Smooth muscle cell (in vitro differentiated cells): ENCODE data around the gene CREB3L4. TPM values are rescaled to one million over a fixed set of nuclear protein-coding genes. Genes with fewer than 3 reads are reported as not detected.
A peak's percentile ranks its signal among the peaks of the same experiment; 100 is the strongest.

Experiments used
- DNase-seq: peaks from one replicate; lab custom pipeline; 2025; ENCODE audit not compliant: unreplicated experiment; lab: John Stamatoyannopoulos, UW
- H2AFZ ChIP-seq: fragments of 200-600 bp; sonication (generic); 2 replicates; pipeline ENCODE4 v1.6.0; 2016; ENCODE audit warnings: antibody characterized with exemption, low read depth, mild to moderate bottlenecking
- H3F3A ChIP-seq: fragments of 200-600 bp; sonication (generic); 2 replicates; pipeline ENCODE4 v1.6.0; 2017; ENCODE audit warnings: antibody characterized with exemption, low read depth
- H3K27ac ChIP-seq: fragments of 200-600 bp; sonication (generic); 2 replicates; pipeline ENCODE4 v1.5.1; 2016; ENCODE audit warnings: low read depth, mild to moderate bottlenecking
- H3K27me3 ChIP-seq: fragments of 200-600 bp; sonication (generic); 2 replicates; pipeline ENCODE4 v1.6.1; 2016; ENCODE audit warnings: low read depth, mild to moderate bottlenecking
- H3K36me3 ChIP-seq: fragments of 200-600 bp; sonication (generic); 2 replicates; pipeline ENCODE4 v1.5.1; 2016; ENCODE audit warnings: low read depth
- H3K4me1 ChIP-seq: fragments of 200-600 bp; sonication (generic); 2 replicates; pipeline ENCODE4 v1.5.1; 2016; ENCODE audit warnings: low read depth
- H3K4me2 ChIP-seq: fragments of 200-600 bp; sonication (generic); 2 replicates; pipeline ENCODE4 v1.6.0; 2016; ENCODE audit warnings: mild to moderate bottlenecking
- H3K4me3 ChIP-seq: fragments of 200-600 bp; sonication (generic); 2 replicates; pipeline ENCODE4 v1.5.1; 2016; ENCODE audit warnings: mild to moderate bottlenecking
- H3K79me2 ChIP-seq: fragments of 200-600 bp; sonication (generic); 2 replicates; pipeline ENCODE4 v1.6.0; 2016; ENCODE audit warnings: low read depth, mild to moderate bottlenecking
- H3K9ac ChIP-seq: fragments of 200-600 bp; sonication (generic); 2 replicates; pipeline ENCODE4 v1.6.0; 2016; ENCODE audit warnings: low read depth
- H3K9me3 ChIP-seq: fragments of 200-600 bp; sonication (generic); replicated peaks from 2 replicates; pipeline ENCODE4 v1.5.1; 2016; ENCODE audit warnings: low read depth
- H4K20me1 ChIP-seq: fragments of 200-600 bp; sonication (generic); 2 replicates; pipeline ENCODE4 v1.6.0; 2016; ENCODE audit warnings: low read depth
- CTCF ChIP-seq: fragments of 200-600 bp; sonication (generic); IDR thresholded peaks from 2 replicates; pipeline ENCODE4 v1.5.1; 2017; ENCODE audit warnings: borderline replicate concordance, mild to moderate bottlenecking, antibody characterized with exemption; ENCODE audit not compliant: insufficient read depth, poor library complexity, severe bottlenecking
- WGBS: methylation state at CpG from one replicate; pipeline ENCODE4 v1.1.7; 2016; ENCODE audit warnings: low lambda C conversion rate; 5-methylcytosine and 5-hydroxymethylcytosine counted together
- polyA plus RNA-seq: library from polyadenylated mRNA; unstranded; fragments of >200 nt; fragmentation: Nextera tagmentation; extraction: Ambion mirVana; gene quantifications from 2 replicates; pipeline ENCODE4 v1.2.1, GENCODE V29; 2016
- total RNA-seq: library from RNA; depleted of rRNA; stranded (reverse); fragments of >200 nt; gene quantifications from 2 replicates; pipeline ENCODE4 v1.2.3, GENCODE V29; 2014

The CREB3L4 gene
- total and polyA plus RNA-seq, 2 experiments from 2014 or later: 9.0 to 14.9 TPM

GRCh38 chr1:153970346-153970745 is 2.6 kb downstream of the CREB3L4 start:
- no peak for DNase-seq
- H3K4me1 ChIP-seq: peaks cover 4% of the 10 kb centered on the region
- no peak overlapping the region for H3K4me3 ChIP-seq
- H3K27ac ChIP-seq: no peak overlapping the region
- WGBS: 94% methylated on average over 2 of the region's 2 CpGs
- H3K4me2 ChIP-seq: no peak overlapping the region
- H4K20me1 ChIP-seq: no peaks in the 10 kb centered on the region
- H3K27me3 ChIP-seq: no peaks in the 10 kb centered on the region
- TF ChIP-seq CTCF: no peak
- H3K79me2 ChIP-seq: peaks cover 4% of the 10 kb centered on the region
- no peak overlapping the region for H3K9ac ChIP-seq
- no peak overlapping the region for H2AFZ ChIP-seq
- H3K36me3 ChIP-seq: no peaks in the 10 kb centered on the region
- H3F3A ChIP-seq: peaks cover 8% of the 10 kb centered on the region
- H3K9me3 ChIP-seq: no peaks in the 10 kb centered on the region

- Histone ChIP-seq H3F3A (peaks cover 9% of the 10 kb centered on the region), H2AFZ (no peak overlapping the region), H3K4me1 (peaks cover 9% of the 10 kb centered on the region), H4K20me1 (peaks cover 10% of the 10 kb centered on the region), H3K4me2 (no peak overlapping the region), H3K27me3 (no peaks in the 10 kb centered on the region), H3K36me3 (no peaks in the 10 kb centered on the region), H3K9ac (no peak overlapping the region), H3K4me3 (no peak overlapping the region), H3K9me3 (no peaks in the 10 kb centered on the region), H3K79me2 (peaks cover 18% of the 10 kb centered on the region), H3K27ac (no peak overlapping the region)
- WGBS: 92% methylated on average over 3 of the region's 3 CpGs
- DNase-seq: no peak
- no peak for TF ChIP-seq CTCF
Measured at GRCh38 chr1:153973071-153973470, 5.4 kb downstream of the CREB3L4 start.

GRCh38 chr1:153973525-153973924 is 5.8 kb downstream of the CREB3L4 start:
- H3K4me2 ChIP-seq: no peak overlapping the region
- no peak for TF ChIP-seq CTCF
- no peak overlapping the region for H2AFZ ChIP-seq
- peaks cover 14% of the 10 kb centered on the region for H3F3A ChIP-seq
- DNase-seq: no peak
- no peak overlapping the region for H3K4me3 ChIP-seq
- no peak overlapping the region for H3K9ac ChIP-seq
- H3K9me3 ChIP-seq: no peaks in the 10 kb centered on the region
- no peak overlapping the region for H3K27ac ChIP-seq
- H3K4me1 ChIP-seq: peaks cover 8% of the 10 kb centered on the region
- H3K36me3 ChIP-seq: no peaks in the 10 kb centered on the region
- peaks cover 10% of the 10 kb centered on the region for H4K20me1 ChIP-seq
- H3K27me3 ChIP-seq: no peaks in the 10 kb centered on the region
- peaks cover 18% of the 10 kb centered on the region for H3K79me2 ChIP-seq
- 96% methylated on average over 7 of the region's 7 CpGs for WGBS

- Histone ChIP-seq H3K27ac (peak overlapping the region; percentile 56), H2AFZ (peak overlapping the region; percentile 64), H3K9ac (peak overlapping the region; percentile 83), H4K20me1 (peaks cover 10% of the 10 kb centered on the region), H3K79me2 (peaks cover 18% of the 10 kb centered on the region), H3K4me1 (peaks cover 8% of the 10 kb centered on the region), H3K4me3 (peak overlapping the region; percentile 82), H3K36me3 (no peaks in the 10 kb centered on the region), H3F3A (peaks cover 22% of the 10 kb centered on the region), H3K27me3 (no peaks in the 10 kb centered on the region), H3K9me3 (no peaks in the 10 kb centered on the region), H3K4me2 (peak overlapping the region; percentile 94)
- WGBS: 2% methylated on average over 16 of the region's 16 CpGs
- no peak for TF ChIP-seq CTCF
- DNase-seq: no peak
Measured at GRCh38 chr1:153976819-153977249, 9.1 kb downstream of the CREB3L4 start.
